MM.1S (cell line): ENCODE data around the gene CDH4.

Experiments used
- DNase-seq: peaks from one replicate; pipeline ENCODE4 v3.0.0-alpha.2; 2015
- H2AFZ ChIP-seq: fragments of 300-600 bp; sonication (generic); 2 replicates; pipeline ENCODE4 v1.6.0; 2016; ENCODE audit warnings: antibody characterized with exemption, low read length
- H3F3A ChIP-seq: fragments of 300-600 bp; sonication (generic); 2 replicates; pipeline ENCODE4 v1.6.1; 2016; ENCODE audit warnings: mild to moderate bottlenecking, antibody characterized with exemption, low read length, moderate library complexity, mixed read lengths; ENCODE audit not compliant: insufficient read depth
- H3K27ac ChIP-seq: fragments of 300-600 bp; sonication (generic); 2 replicates; pipeline ENCODE4 v1.5.1; 2016; ENCODE audit warnings: mild to moderate bottlenecking, low read length
- H3K27me3 ChIP-seq: fragments of 300-600 bp; sonication (generic); replicated peaks from 2 replicates; pipeline ENCODE4 v1.6.0; 2016; ENCODE audit warnings: low read length; ENCODE audit not compliant: insufficient read depth
- H3K36me3 ChIP-seq: fragments of 300-600 bp; sonication (generic); replicated peaks from 2 replicates; pipeline ENCODE4 v1.6.1; 2016; ENCODE audit warnings: mild to moderate bottlenecking, low read length, mixed read lengths; ENCODE audit not compliant: insufficient read depth
- H3K4me1 ChIP-seq: fragments of 300-600 bp; sonication (generic); 2 replicates; pipeline ENCODE4 v1.6.1; 2016; ENCODE audit warnings: low read length, mixed read lengths
- H3K4me2 ChIP-seq: fragments of 300-600 bp; sonication (generic); 2 replicates; pipeline ENCODE4 v1.6.0; 2016; ENCODE audit warnings: low read depth, low read length
- H3K4me3 ChIP-seq: fragments of 300-600 bp; sonication (generic); 2 replicates; pipeline ENCODE4 v1.5.1; 2016; ENCODE audit warnings: low read length, mixed read lengths
- H3K79me2 ChIP-seq: fragments of 300-600 bp; sonication (generic); 2 replicates; pipeline ENCODE4 v1.6.1; 2016; ENCODE audit warnings: mixed run types, low read length, mixed read lengths
- H3K9ac ChIP-seq: fragments of 300-600 bp; sonication (generic); 2 replicates; pipeline ENCODE4 v1.6.1; 2016; ENCODE audit warnings: low read length, mixed read lengths
- H3K9me2 ChIP-seq: fragments of 300-600 bp; sonication (generic); replicated peaks from 2 replicates; pipeline ENCODE4 v1.6.1; 2016; ENCODE audit warnings: mild to moderate bottlenecking, low read length, mixed read lengths; ENCODE audit not compliant: insufficient read depth
- H3K9me3 ChIP-seq: fragments of 300-600 bp; sonication (generic); replicated peaks from 2 replicates; pipeline ENCODE4 v1.6.1; 2016; ENCODE audit warnings: mild to moderate bottlenecking, low read length, mixed read lengths; ENCODE audit not compliant: insufficient read depth
- H4K20me1 ChIP-seq: fragments of 300-600 bp; sonication (generic); 2 replicates; pipeline ENCODE4 v1.6.1; 2016; ENCODE audit warnings: mild to moderate bottlenecking, low read length, moderate library complexity, mixed read lengths; ENCODE audit not compliant: insufficient read depth
- CTCF ChIP-seq: fragments of 300-600 bp; sonication (generic); IDR thresholded peaks from 2 replicates; pipeline ENCODE4 v1.5.1; 2016; ENCODE audit warnings: antibody characterized with exemption, low read length, mixed read lengths
- EZH2 ChIP-seq: fragments of 300-600 bp; sonication (generic); optimal IDR thresholded peaks from 2 replicates; pipeline ENCODE3; 2017; ENCODE audit warnings: low read depth, mild to moderate bottlenecking, antibody characterized with exemption, low read length, mixed read lengths
- EZH2phosphoT487 ChIP-seq: fragments of 300-600 bp; sonication (generic); IDR thresholded peaks from 2 replicates; pipeline ENCODE4 v1.6.1; 2018; ENCODE audit warnings: antibody characterized with exemption, low read length

The CDH4 gene

GRCh38 chr20:61287583-61288275 lies 35.7 kb downstream of the CDH4 start:
- Histone ChIP-seq H3K27ac (no peak overlapping the region), H3K4me1 (no peaks in the 10 kb centered on the region), H3K79me2 (no peaks in the 10 kb centered on the region), H3F3A (no peaks in the 10 kb centered on the region), H3K9ac (no peak overlapping the region), H3K4me3 (no peak overlapping the region), H2AFZ (no peak overlapping the region), H3K4me2 (no peak overlapping the region), H3K36me3 (no peaks in the 10 kb centered on the region), H4K20me1 (no peaks in the 10 kb centered on the region), H3K9me2 (no peaks in the 10 kb centered on the region), H3K27me3 (peaks cover 49% of the 10 kb centered on the region), H3K9me3 (no peaks in the 10 kb centered on the region)
- no peak for DNase-seq
- TF ChIP-seq EZH2phosphoT487 (no peak), EZH2 (no peak), CTCF (no peak)

- H3K4me3 ChIP-seq = no peak overlapping the region
- H3K79me2 ChIP-seq = no peaks in the 10 kb centered on the region
- H3K36me3 ChIP-seq = no peaks in the 10 kb centered on the region
Measured at GRCh38 chr20:61288331-61288784, 36.3 kb downstream of the CDH4 start.

GRCh38 chr20:61289166-61289565 lies 37.1 kb downstream of the CDH4 start:
- Histone ChIP-seq H3K27ac (no peak overlapping the region), H3K9ac (no peak overlapping the region), H3K4me1 (no peaks in the 10 kb centered on the region), H3K4me3 (no peak overlapping the region), H3F3A (no peaks in the 10 kb centered on the region), H3K9me2 (no peaks in the 10 kb centered on the region), H2AFZ (no peak overlapping the region), H3K9me3 (no peaks in the 10 kb centered on the region), H3K79me2 (no peaks in the 10 kb centered on the region), H3K4me2 (no peak overlapping the region), H4K20me1 (no peaks in the 10 kb centered on the region), H3K27me3 (peaks cover 57% of the 10 kb centered on the region), H3K36me3 (no peaks in the 10 kb centered on the region)
- TF ChIP-seq EZH2phosphoT487 (no peak), CTCF (no peak), EZH2 (no peak)
- DNase-seq = no peak

More at GRCh38 chr20:61288331-61288784, 36.3 kb downstream of the CDH4 start:
- H3K27me3 ChIP-seq = peaks cover 56% of the 10 kb centered on the region
- H4K20me1 ChIP-seq = no peaks in the 10 kb centered on the region
- H3K9me2 ChIP-seq = no peaks in the 10 kb centered on the region
- no peak for DNase-seq
- H3K4me1 ChIP-seq = no peaks in the 10 kb centered on the region
- no peak overlapping the region for H3K4me2 ChIP-seq
- H3K9ac ChIP-seq = no peak overlapping the region
- no peak overlapping the region for H2AFZ ChIP-seq
- no peaks in the 10 kb centered on the region for H3K9me3 ChIP-seq
- no peaks in the 10 kb centered on the region for H3F3A ChIP-seq
- no peak for TF ChIP-seq EZH2
- TF ChIP-seq CTCF = no peak
- no peak for TF ChIP-seq EZH2phosphoT487
- H3K27ac ChIP-seq = no peak overlapping the region
